HG03442 (cell line): ENCODE data around the gene PHLPP1.
A peak's percentile ranks its signal among the peaks of the same experiment; 100 is the strongest.

Experiments
- ATAC-seq: cut with Tn5 transposase; IDR thresholded peaks from one replicate; pipeline ENCODE4 v1.9.1; 2021; ENCODE audit warnings: mild to moderate bottlenecking, moderate library complexity; ENCODE audit not compliant: unreplicated experiment

Gene PHLPP1

GRCh38 chr18:62933261-62933887 lies 218.0 kb downstream of the PHLPP1 start:
- ATAC-seq: no peak

GRCh38 chr18:62935994-62936393 lies 220.7 kb downstream of the PHLPP1 start:
- no peak for ATAC-seq

GRCh38 chr18:62937065-62937464 lies 221.7 kb downstream of the PHLPP1 start:
- ATAC-seq: no peak

GRCh38 chr18:62938006-62938405 lies 222.7 kb downstream of the PHLPP1 start:
- ATAC-seq: no peak

DNA sequence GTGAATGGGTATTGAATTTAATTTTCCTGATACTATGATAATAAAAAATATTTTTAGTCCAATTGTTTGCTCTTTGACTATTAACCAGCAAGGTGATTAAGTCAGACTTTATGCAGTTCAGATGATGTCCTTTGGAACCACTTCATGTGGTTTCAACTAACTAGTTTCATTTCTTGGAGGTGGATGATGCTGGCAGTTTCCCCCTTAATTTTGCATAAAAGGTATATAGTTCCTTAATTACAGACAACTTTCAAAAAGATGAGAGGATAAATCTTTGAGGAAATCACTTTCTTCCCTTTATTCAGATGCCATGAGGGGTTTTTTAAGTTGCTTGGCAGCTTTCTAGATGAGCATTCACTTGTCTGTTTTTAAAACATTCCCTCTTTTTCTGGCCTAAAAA lies 223.1 kb downstream of the PHLPP1 start:
- ATAC-seq: peak; percentile 67

- ATAC-seq: no peak
These were observed 224.1 kb downstream of the PHLPP1 start for GRCh38 chr18:62939433-62939832.

GRCh38 chr18:62939926-62940325 lies 224.6 kb downstream of the PHLPP1 start:
- no peak for ATAC-seq

GRCh38 chr18:62942578-62942977 lies 227.2 kb downstream of the PHLPP1 start:
- ATAC-seq: no peak

DNA sequence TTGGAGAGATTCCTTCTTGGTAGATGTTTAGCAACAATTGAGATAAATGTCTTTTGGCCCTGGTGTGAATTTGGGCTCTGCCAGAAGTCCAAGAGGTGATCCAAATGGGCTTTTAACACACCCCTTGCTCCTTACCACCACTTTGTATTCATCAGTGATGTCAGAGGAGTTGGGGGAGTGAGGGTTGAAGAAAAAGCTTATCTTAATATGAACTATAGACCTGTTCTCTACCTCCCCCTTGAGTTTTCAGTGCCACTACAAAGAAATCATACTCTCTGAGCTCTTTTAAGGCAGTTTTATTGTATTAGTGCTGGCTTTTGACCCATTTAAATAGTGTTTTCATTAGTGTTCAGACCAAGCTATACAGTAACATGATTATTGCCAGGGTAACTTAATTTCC lies 229.1 kb downstream of the PHLPP1 start:
- no peak for ATAC-seq

- ATAC-seq: no peak
These were observed 233.4 kb downstream of the PHLPP1 start for GRCh38 chr18:62948788-62949187.

DNA sequence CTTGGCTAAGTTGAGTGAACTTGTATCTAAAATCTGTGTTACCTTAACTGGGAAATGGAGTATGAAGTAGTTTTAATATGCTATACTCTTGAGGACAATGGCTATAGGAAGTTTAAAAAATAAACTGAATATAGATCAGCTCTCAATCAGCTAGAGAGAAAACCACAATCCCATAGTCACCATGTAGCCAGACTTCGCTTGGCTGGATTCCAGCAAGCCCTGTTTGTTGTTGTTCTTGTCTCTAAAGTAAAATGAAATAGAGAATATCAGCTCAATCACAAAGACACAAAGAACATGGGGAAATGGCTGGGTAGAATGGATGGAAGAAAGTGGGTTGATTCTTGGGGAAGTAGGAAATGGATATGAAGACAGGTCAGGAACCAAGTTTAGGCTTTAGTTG lies 234.9 kb downstream of the PHLPP1 start:
- ATAC-seq: no peak

DNA sequence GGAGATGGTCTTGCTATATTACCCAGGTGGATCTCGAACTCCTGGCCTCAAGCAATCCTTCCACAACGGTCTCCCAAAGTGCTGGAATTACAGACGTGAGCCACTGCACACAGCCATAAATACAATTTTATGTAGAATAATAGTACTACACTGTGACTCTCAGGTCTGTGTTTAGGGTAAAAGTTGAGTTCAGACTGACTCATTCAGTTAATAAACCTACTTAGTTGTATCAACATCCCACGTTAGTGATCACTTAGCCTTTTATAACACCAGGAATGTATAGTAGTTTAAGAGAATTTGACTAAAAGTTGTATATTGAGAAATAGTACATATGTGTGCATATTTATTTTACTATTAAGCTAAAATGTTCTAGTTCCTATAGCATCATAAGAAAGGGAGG lies 237.5 kb downstream of the PHLPP1 start:
- ATAC-seq: no peak

GRCh38 chr18:62953663-62954062 lies 238.3 kb downstream of the PHLPP1 start:
- no peak for ATAC-seq

DNA sequence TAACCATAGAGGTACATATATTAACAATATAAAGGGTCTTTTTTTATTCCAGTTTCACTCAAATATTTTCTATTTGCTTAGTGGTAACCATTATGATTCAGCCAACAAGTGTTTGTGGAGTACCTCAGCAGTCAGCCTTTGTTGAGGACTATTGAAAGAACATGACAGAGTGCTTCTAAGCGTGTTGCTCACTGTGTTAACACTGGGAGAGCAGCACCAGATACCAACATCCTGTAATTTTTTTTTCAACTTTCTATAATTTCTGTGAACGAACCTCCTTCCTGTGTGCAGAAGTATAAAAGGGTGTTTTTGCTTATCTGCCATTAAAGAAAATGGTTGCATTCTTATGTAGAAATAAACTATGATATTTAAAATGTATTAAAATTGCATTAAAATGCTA lies 239.0 kb downstream of the PHLPP1 start:
- no peak for ATAC-seq

GRCh38 chr18:62957885-62958472 lies 242.6 kb downstream of the PHLPP1 start:
- peak; percentile 59 for ATAC-seq

DNA sequence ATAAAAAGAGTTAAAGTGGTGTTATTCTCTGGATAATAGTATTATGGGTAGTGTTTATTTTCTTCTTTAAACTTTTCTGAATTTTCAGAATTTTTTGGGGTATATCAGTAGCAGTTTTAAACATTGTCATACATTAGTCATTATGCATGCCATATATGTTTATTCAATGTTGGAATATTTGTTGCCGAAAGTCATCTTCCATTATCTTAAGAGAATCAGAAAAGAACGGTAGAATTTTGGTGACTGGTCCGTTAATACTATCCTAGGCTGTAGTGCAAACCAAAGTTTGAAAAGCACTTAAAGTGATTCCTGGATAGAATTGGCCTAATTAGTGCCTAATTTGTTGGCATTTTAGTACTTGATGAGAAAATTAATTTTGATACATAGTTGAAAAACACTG lies 244.1 kb downstream of the PHLPP1 start:
- no peak for ATAC-seq

DNA sequence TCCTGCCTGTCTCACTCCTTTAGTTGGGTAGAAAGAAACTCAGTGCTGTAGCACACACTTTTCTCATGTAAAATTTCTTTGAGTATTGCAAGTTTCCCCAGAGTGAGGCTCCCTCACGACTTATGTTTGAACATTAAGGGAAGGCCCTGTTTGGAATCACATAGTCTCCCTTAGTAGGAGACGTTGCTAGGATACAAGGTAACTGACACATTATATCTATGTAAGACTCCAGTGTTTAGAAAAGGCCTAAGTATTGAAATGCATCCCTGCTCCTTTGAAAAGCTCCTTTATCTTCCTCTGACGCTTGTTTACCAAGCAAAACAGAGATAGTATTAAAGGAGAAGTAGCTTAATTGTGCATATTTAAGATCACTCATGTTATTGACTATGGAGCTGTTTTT lies 248.2 kb downstream of the PHLPP1 start:
- no peak for ATAC-seq

- no peak for ATAC-seq
These were observed 249.1 kb downstream of the PHLPP1 start for GRCh38 chr18:62964432-62964831.

DNA sequence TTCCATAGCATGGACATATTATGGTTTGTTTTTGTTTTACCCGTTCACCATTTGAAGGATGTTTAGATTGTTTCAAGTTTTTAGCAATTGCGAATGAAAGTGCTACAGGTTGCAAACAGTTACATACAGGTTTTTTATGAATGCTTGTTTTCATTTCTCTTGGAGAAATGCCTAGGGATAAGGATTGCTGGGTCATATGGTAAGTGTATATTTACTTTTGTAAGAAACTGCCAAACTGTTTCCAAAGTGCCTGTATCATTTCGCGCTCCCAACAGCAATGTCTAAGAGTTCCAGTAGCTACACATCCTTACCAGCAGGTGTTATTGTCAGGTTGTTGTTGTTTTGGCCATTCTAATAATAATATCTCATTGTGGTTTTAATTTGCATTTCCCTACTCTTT lies 251.7 kb downstream of the PHLPP1 start:
- no peak for ATAC-seq

- ATAC-seq: no peak
These were observed 258.3 kb downstream of the PHLPP1 start for GRCh38 chr18:62973689-62974088.

DNA sequence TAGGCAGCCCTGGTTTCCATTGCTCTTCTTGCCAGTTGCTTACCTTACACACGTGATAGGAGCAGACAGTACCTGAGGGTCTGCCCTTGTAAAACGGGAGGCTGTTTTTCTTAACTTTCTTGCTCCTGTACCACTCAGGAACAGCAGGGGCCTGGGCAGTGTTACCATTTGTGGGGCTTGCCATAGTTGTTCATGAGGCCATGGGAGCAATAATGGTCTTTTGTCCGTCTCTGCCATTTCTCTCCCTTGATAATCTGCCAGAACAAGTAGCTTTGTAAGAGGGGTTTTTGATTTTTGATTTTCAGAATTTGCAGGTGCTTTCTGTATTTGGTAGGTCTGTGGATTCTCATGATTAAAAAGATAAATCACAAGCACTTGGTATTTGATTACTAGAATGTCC lies 259.0 kb downstream of the PHLPP1 start:
- no peak for ATAC-seq

DNA sequence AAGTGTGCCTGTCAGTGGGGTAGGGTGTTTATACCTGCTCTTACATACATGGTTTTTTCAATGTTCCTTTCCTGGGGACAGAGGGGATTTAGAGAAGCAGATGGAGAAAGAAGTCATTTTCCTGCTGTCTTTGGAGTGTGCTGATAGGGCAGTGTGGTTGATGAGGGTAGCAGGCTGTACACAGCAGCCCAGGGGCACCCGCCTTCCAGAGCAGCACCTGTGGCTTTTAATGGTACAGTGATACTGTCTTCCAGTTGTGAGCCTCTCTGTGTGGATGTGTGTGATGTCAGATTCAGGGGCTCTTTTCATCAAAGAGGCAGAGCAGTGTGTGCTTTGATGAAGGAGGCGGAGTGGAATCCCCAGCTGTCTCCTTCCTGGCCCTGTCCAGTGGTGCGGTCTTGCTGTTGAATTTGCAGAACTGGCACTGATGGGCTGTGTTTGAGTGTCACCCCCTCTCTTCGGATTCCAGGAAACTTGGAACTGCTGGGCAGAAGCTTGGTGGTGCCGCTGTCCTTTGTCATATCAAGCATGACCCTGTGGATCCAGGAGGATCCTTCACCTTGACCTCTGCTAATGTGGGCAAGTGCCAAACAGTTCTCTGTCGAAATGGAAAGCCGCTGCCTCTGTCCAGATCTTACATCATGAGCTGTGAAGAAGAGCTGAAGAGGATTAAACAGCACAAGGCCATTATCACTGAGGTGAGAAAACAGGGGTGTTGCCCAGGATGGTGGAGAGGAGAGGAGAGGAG lies 259.8 kb downstream of the PHLPP1 start:
- ATAC-seq: no peak
